K562 (cell line): ENCODE measurements around the gene BAD.

Experiments used
- SMARCB1 ChIP-seq: IDR thresholded peaks from 2 replicates; pipeline ENCODE4 v1.6.1; 2011; ENCODE audit warnings: improper control_type of control experiment, low read depth; ENCODE audit not compliant: insufficient read length
- YY1 ChIP-seq, 3 experiments: IDR thresholded peaks; 2 replicates each; pipeline ENCODE4 v1.6.1; 2011; ENCODE audit warnings: low read length in 2 of 3, mild to moderate bottlenecking in 2 of 3, moderate library complexity in 2 of 3, borderline replicate concordance in 1 of 3, control low read depth in 1 of 3, low read depth in 1 of 3; ENCODE audit not compliant: insufficient read depth in 3 of 3, insufficient replicate concordance in 2 of 3, control insufficient read depth in 1 of 3, insufficient read length in 1 of 3; ENCODE audit errors: extremely low read depth in 1 of 3

DNA sequence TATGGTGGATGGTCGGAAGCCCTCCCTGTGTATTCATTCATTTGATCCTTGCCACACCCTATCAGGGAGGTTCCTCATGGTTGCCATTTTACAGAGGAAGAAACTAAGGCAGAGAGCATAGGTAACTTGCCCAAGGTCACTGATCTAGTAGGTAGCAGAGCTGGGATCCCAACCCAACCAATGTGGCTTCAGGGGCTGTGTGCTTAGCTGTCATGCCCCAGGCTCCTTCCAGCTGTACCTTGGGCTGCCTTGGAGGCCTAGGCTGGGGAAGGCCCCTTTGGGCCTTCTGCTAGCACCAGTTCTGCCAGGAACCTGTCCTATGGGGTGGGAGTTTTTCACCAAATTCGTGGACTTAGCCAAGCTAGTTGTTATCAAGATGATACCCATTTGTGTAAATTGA lies 8.6 kb downstream of the BAD start:
- TF ChIP-seq YY1 (IDR thresholded peaks at IDR 0.05; ENCODE audit: borderline replicate concordance in 1 of 3, control insufficient read depth in 1 of 3, extremely low read depth in 1 of 3, insufficient read depth in 3 of 3, insufficient read length in 1 of 3, insufficient replicate concordance in 2 of 3, low read depth in 1 of 3, low read length in 2 of 3) (no peak), SMARCB1 (no peak)
